Mononuclear cell (primary cell): ENCODE measurements around the gene TENM4. TPM values are rescaled to one million over a fixed set of nuclear protein-coding genes. Genes with fewer than 3 reads are reported as not detected.
A peak's percentile ranks its signal among the peaks of the same experiment; 100 is the strongest.

ENCODE experiments used
- H3K27me3 ChIP-seq: 2 replicates; pipeline ENCODE4 v1.6.0; 2011; ENCODE audit warnings: low read length, control low read depth; ENCODE audit not compliant: insufficient read depth
- H3K4me1 ChIP-seq: 2 replicates; pipeline ENCODE4 v1.5.1; 2011; ENCODE audit warnings: mild to moderate bottlenecking, low read length, control low read depth; ENCODE audit not compliant: insufficient read depth
- H3K4me3 ChIP-seq: 2 replicates; pipeline ENCODE4 v1.5.1; 2011; ENCODE audit warnings: mild to moderate bottlenecking, low read length, moderate library complexity
- H3K9me3 ChIP-seq: 2 replicates; pipeline ENCODE4 v1.5.1; 2011; ENCODE audit warnings: low read depth, mild to moderate bottlenecking, control low read depth, low read length
- total RNA-seq: library from RNA; depleted of rRNA; stranded (reverse); fragments of >200 nt; gene quantifications from one replicate; pipeline ENCODE4 v1.2.3, GENCODE V29; 2012

The TENM4 gene
- 0.63 TPM for total RNA-seq

- no peaks in the 10 kb centered on the region for H3K9me3 ChIP-seq
- H3K4me1 ChIP-seq = peaks cover 19% of the 10 kb centered on the region
- peaks cover 80% of the 10 kb centered on the region for H3K27me3 ChIP-seq
- peak within 1 kb of the TSS; percentile 18 for H3K4me3 ChIP-seq
These were observed at the start of gene TENM4 for GRCh38 chr11:79440571-79441460. TENM4 (minus strand) TSS chr11:79441030; CDS start chr11:79069944, 371,086 bp downstream.

DNA sequence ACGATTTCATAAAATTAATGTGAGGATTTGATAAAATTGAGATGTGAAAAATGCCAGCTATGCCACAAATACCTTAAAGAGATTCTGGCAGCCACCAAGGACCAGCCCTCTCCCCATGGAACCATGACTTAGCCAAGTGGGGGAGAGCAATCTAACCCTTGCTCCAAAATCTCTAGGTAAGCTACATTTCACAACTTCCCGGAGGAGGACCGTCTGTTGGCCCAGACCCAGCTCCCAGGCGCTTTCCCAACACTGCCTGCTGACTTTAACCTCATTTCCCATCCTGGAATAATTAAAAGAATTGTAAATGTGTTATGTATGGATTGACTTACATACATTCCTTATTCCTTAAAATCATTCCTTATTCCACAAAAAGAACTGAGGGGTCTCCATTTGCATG lies 47.5 kb upstream of the TENM4 start:
- H3K4me3 ChIP-seq = no peak overlapping the region
- H3K27me3 ChIP-seq = no peaks in the 10 kb centered on the region
- H3K4me1 ChIP-seq = no peaks in the 10 kb centered on the region
- H3K9me3 ChIP-seq = no peaks in the 10 kb centered on the region

- Histone ChIP-seq H3K4me3 (no peak overlapping the region), H3K4me1 (no peaks in the 10 kb centered on the region), H3K27me3 (no peaks in the 10 kb centered on the region), H3K9me3 (no peaks in the 10 kb centered on the region)
These were observed 46.6 kb upstream of the TENM4 start for GRCh38 chr11:79487412-79487811.

GRCh38 chr11:79486242-79486984 lies 45.6 kb upstream of the TENM4 start:
- Histone ChIP-seq H3K27me3 (no peaks in the 10 kb centered on the region), H3K4me1 (no peaks in the 10 kb centered on the region), H3K4me3 (no peak overlapping the region), H3K9me3 (no peaks in the 10 kb centered on the region)

- Histone ChIP-seq H3K4me1 (no peaks in the 10 kb centered on the region), H3K27me3 (no peaks in the 10 kb centered on the region), H3K9me3 (no peaks in the 10 kb centered on the region), H3K4me3 (no peak overlapping the region)
These were observed 44.9 kb upstream of the TENM4 start for GRCh38 chr11:79485694-79486093.

DNA sequence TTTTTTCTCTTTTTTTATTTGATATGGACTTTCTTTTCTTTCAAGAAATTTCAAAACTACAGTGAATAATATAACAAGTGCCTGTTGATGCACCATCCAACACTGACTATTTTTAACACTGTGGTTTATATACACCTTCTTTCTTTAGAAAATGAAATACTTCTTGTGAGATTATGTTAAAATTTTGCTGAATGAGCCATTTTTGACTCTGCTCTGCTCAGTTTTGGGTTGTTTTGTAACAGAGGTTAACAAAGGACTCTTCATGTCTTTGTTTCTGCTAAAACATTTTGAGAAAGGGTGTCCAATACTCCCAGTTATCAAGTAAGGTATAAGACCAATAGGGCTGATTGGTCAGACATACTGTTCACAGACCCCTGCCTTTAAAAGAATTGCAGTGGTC lies 44.0 kb upstream of the TENM4 start:
- H3K4me1 ChIP-seq = no peaks in the 10 kb centered on the region
- no peaks in the 10 kb centered on the region for H3K9me3 ChIP-seq
- no peaks in the 10 kb centered on the region for H3K27me3 ChIP-seq
- no peak overlapping the region for H3K4me3 ChIP-seq

DNA sequence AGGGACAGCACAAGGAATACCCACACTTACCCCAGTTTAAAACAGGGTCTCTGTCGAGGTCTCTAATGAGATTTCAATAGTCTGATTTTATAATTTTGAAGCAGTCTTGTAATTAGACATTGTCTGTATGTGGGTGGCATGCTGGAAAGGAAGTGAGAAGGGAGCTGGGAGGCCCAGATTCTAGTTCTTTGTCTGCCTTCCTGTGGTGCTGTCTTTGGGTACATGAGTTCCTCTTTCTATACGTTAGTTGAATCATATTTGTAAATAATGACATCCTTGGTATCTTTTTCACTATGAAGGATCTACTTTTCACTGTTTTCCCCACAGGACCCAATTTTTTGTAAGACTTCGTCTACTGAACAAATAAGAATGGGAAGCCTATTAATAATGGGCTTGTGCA lies 42.0 kb upstream of the TENM4 start:
- Histone ChIP-seq H3K9me3 (no peaks in the 10 kb centered on the region), H3K27me3 (no peaks in the 10 kb centered on the region), H3K4me3 (no peak overlapping the region), H3K4me1 (no peaks in the 10 kb centered on the region)

DNA sequence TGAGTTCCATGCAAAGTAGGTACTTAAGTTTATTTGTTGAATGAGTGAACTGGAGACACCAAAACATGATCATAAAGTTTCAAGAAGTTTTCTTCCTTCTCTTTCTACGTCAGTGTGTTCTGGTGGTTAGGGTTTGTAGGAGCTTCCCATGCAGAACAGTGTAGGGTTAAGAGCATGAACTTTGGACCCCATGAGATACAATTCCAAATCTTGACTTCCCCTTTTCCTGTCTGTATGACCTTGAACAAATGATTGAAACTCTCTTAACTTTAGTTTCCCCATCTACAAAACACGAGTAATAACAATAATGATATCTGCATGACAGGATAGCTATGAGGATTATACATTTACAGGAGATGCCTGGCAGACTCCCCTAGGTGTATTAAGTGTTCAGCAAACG lies 41.0 kb upstream of the TENM4 start:
- H3K27me3 ChIP-seq = no peaks in the 10 kb centered on the region
- no peaks in the 10 kb centered on the region for H3K9me3 ChIP-seq
- H3K4me1 ChIP-seq = no peaks in the 10 kb centered on the region
- no peak overlapping the region for H3K4me3 ChIP-seq

DNA sequence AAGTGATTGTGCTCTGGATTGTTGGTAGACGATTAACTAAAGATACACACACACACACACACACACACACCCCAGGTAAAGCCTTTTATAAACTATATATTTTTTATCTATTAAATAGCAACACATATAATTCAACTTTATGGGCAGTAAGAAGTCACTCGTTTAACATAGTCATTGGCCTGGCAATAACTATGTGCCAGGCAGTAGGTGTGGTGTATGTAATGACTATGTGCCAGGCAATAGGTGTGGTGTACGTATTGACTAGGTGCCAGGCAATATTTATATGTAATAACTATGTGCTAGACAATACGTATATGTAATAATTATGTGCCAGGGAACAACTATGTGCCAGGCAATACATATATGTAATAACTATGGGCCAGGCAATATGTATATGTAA lies 40.0 kb upstream of the TENM4 start:
- no peaks in the 10 kb centered on the region for H3K4me1 ChIP-seq
- no peaks in the 10 kb centered on the region for H3K27me3 ChIP-seq
- H3K4me3 ChIP-seq = no peak overlapping the region
- H3K9me3 ChIP-seq = no peaks in the 10 kb centered on the region

DNA sequence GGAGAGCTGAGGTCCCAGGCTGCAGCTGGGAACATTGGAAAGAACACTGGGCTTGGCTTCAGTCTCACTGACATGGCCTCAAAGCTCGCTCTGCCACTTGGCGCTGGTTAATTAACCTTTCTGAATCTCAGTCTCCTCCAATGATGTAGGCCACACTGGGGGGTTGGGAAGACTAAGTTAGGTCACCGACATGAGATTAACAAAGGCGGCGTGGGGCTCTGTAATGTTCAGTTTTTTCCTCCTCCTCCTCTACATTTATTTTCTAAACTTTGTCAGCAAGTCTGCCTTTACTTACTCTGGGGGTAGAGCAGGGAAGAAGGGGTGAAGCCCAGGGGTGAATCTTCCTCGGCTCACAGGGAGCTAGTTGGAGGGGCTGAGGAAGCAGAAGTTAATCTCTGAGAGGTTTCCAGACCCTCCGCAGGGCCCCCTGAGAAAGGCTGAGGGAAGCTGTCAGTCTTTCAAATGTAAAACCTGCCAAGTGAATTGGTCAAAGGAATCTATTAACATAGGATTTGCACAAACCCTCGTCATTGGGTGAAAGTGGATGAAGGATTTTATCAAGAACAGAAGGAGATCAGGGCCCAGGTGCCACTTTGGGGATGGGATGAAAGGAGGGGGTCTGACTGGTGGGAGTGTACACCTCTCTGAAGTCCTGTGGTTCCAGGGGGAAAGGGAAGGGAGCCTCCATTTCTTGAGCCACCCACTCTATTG lies 32.1 kb upstream of the TENM4 start:
- H3K9me3 ChIP-seq = no peaks in the 10 kb centered on the region
- H3K27me3 ChIP-seq = peaks cover 3% of the 10 kb centered on the region
- H3K4me3 ChIP-seq = no peak overlapping the region

GRCh38 chr11:79471071-79471844 lies 30.4 kb upstream of the TENM4 start:
- Histone ChIP-seq H3K9me3 (no peaks in the 10 kb centered on the region), H3K4me3 (no peak overlapping the region), H3K4me1 (no peaks in the 10 kb centered on the region), H3K27me3 (peaks cover 3% of the 10 kb centered on the region)

More for the DNA sequence above, 32.1 kb upstream of the TENM4 start:
- H3K4me1 ChIP-seq = no peaks in the 10 kb centered on the region

- H3K4me3 ChIP-seq = no peak overlapping the region
- H3K27me3 ChIP-seq = peaks cover 3% of the 10 kb centered on the region
- no peaks in the 10 kb centered on the region for H3K9me3 ChIP-seq
- H3K4me1 ChIP-seq = no peaks in the 10 kb centered on the region
These were observed 29.3 kb upstream of the TENM4 start for GRCh38 chr11:79470161-79470560.

DNA sequence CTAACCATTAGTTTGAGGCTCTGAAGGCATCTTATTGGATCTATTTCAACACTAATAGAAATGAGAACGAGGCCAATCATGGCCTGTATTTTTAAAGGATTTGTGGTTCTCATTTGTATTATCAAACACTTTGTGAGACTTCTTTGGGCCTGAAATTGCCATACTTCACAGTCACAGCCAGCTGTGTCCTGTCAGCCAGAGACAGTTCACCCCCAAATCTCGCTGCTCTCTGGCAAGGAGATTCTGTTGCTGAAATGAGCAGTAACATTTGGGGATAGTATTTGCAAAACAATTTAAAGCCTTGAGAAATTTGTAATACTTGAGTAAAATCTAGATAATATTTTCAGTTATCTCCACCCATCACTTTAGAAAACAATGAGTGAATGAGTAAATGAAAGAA lies 26.9 kb upstream of the TENM4 start:
- peaks cover 6% of the 10 kb centered on the region for H3K27me3 ChIP-seq
- no peaks in the 10 kb centered on the region for H3K4me1 ChIP-seq
- H3K9me3 ChIP-seq = no peaks in the 10 kb centered on the region
- H3K4me3 ChIP-seq = no peak overlapping the region

GRCh38 chr11:79466411-79466810 lies 25.6 kb upstream of the TENM4 start:
- no peaks in the 10 kb centered on the region for H3K9me3 ChIP-seq
- H3K4me3 ChIP-seq = no peak overlapping the region
- no peaks in the 10 kb centered on the region for H3K4me1 ChIP-seq
- peaks cover 6% of the 10 kb centered on the region for H3K27me3 ChIP-seq
